SU-DHL-6 (cell line): Measurements from ENCODE around the gene ARMC7.

Experiments
- CTCF ChIP-seq: fragments of 200-600 bp; sonication (generic); IDR thresholded peaks from one replicate; pipeline ENCODE4 v1.5.1; 2017; ENCODE audit warnings: antibody characterized with exemption, mild to moderate bottlenecking, low read length, moderate library complexity; ENCODE audit not compliant: insufficient read depth, poor library complexity, severe bottlenecking
- EZH2phosphoT487 ChIP-seq: fragments of 200-600 bp; sonication (generic), shearing (Covaris generic); conservative IDR thresholded peaks from 2 replicates; pipeline ENCODE4 v1.6.1; 2018; ENCODE audit warnings: mild to moderate bottlenecking, antibody characterized with exemption, low read length, moderate library complexity, mixed read lengths

DNA sequence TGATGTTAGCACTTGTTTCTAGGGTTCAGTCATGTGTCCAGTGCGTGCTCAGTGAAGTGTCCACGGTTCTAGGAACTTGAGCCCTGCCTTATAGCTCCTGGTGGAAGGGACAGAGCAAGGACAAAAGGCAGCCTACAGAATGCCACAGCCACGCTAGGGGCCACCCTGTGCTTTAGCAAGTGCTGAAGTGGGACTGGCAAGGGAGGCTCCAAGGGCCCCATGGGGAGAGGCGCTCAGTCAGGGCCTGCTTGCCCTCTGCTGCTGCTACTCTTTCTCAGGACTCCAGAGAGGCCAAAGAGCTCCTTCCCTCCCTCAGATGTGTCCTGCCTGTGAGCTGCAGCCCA is 15.0 kb downstream of the ARMC7 start:
- no peak for TF ChIP-seq CTCF
- no peak for TF ChIP-seq EZH2phosphoT487
